HG03432 (cell line): ENCODE measurements around the gene EIF4H.
"Not testable (repeated sequence)": the region's sequence is repeated elsewhere in the genome, so short reads cannot be mapped to it uniquely, and the experiment has no call there.

ENCODE experiments used
- ATAC-seq: cut with Tn5 transposase; IDR thresholded peaks from one replicate; pipeline ENCODE4 v1.9.1; 2021; ENCODE audit warnings: mild to moderate bottlenecking, moderate library complexity; ENCODE audit not compliant: unreplicated experiment

The EIF4H gene

GRCh38 chr7:74174606-74175082 lies 488 bp downstream of the EIF4H start:
- peak; percentile 31 for ATAC-seq

- ATAC-seq: no peak
Measured at GRCh38 chr7:74175340-74175739, 1.2 kb downstream of the EIF4H start.

GRCh38 chr7:74176555-74176954 lies 2.4 kb downstream of the EIF4H start:
- ATAC-seq: no peak

GRCh38 chr7:74178632-74179031 lies 4.5 kb downstream of the EIF4H start:
- ATAC-seq: no peak

- ATAC-seq: no peak
Measured at GRCh38 chr7:74179935-74180604, 5.9 kb downstream of the EIF4H start.

GRCh38 chr7:74180866-74181265 lies 6.7 kb downstream of the EIF4H start:
- no peak for ATAC-seq

- no peak for ATAC-seq
Measured at GRCh38 chr7:74181821-74182220, 7.7 kb downstream of the EIF4H start.

- no peak for ATAC-seq
Measured at GRCh38 chr7:74182453-74183090, 8.4 kb downstream of the EIF4H start.

GRCh38 chr7:74183142-74183541 lies 9.0 kb downstream of the EIF4H start:
- no peak for ATAC-seq

- ATAC-seq: no peak
Measured at GRCh38 chr7:74183653-74184450, 9.7 kb downstream of the EIF4H start.

GRCh38 chr7:74185016-74185415 lies 10.9 kb downstream of the EIF4H start:
- ATAC-seq: no peak

- ATAC-seq: no peak
Measured at GRCh38 chr7:74185636-74186035, 11.5 kb downstream of the EIF4H start.

- ATAC-seq: no peak
Measured at GRCh38 chr7:74187915-74188675, 13.9 kb downstream of the EIF4H start.

- ATAC-seq: no peak
Measured at GRCh38 chr7:74190259-74190658, 16.1 kb downstream of the EIF4H start.

- ATAC-seq: no peak
Measured at GRCh38 chr7:74191231-74191630, 17.1 kb downstream of the EIF4H start.

GRCh38 chr7:74193054-74193453 lies 18.9 kb downstream of the EIF4H start:
- no peak for ATAC-seq

GRCh38 chr7:74193913-74194312 lies 19.8 kb downstream of the EIF4H start:
- no peak for ATAC-seq

GRCh38 chr7:74194686-74195085 lies 20.5 kb downstream of the EIF4H start:
- no peak for ATAC-seq

GRCh38 chr7:74195139-74195860 lies 21.1 kb downstream of the EIF4H start:
- not testable (repeated sequence) for ATAC-seq

GRCh38 chr7:74195968-74196654 lies 22.0 kb downstream of the EIF4H start:
- ATAC-seq: not testable (repeated sequence)
